Right lobe of liver (tissue), 4 donors: Measurements from ENCODE around the gene CHMP5.

ENCODE experiments used
- POLR2A ChIP-seq: fragments of 450-650 bp; IDR thresholded peaks from one replicate; pipeline ENCODE4 v1.6.1; 2017; ENCODE audit warnings: antibody characterized with exemption, mild to moderate bottlenecking
- TF ChIP-seq, protein P1 (sequence below), 4 donors: fragments of 200-600 bp in 3 of 4; fragments of 450-650 bp in 1 of 4; IDR thresholded peaks; one replicate each; pipeline versions ENCODE4 v1.5.1 to v1.8.0; 2016 to 2022; ENCODE audit warnings: antibody characterized with exemption in 4 of 4, mild to moderate bottlenecking in 2 of 4
- donor health status: DM: no; HTN: no; CAD: no.
- donor health status: DM: no; HTN: no; CAD: no.
- donor health status: DM: no; HTN: yes; CAD: no.

DNA sequence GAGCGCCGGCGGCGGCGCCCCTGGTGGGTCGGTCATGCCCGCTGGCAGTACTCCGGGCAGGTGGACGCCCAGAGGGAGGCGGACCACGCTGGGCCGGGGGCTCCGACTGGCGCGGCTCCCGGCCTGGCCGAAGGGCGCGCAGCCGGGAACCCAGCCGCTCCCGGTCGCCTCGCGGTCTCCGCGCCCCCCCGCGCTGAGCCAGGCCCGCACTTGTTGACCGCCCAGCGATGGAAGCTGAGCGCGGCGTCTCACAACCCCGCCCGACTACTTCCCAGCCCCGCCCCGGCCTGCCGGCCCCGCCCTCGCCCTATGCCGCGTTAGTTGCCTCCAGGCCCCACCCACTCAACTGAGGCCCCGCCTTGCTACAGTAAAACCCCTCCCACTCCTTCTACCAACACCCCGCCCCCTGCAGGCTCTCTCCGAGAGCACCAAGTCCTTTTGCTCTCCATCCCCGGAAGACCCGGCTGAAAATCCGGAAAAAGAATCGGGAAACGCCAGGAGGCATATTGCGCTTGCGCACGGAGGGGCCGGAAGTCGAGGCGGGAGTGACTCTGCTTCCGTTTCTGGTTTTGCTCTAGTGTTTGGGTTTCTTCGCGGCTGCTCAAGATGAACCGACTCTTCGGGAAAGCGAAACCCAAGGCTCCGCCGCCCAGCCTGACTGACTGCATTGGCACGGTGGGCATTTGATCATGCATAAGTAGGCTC lies at the start of gene CHMP5, which contains the start of gene BAG1:
- TF ChIP-seq, protein P1, sequence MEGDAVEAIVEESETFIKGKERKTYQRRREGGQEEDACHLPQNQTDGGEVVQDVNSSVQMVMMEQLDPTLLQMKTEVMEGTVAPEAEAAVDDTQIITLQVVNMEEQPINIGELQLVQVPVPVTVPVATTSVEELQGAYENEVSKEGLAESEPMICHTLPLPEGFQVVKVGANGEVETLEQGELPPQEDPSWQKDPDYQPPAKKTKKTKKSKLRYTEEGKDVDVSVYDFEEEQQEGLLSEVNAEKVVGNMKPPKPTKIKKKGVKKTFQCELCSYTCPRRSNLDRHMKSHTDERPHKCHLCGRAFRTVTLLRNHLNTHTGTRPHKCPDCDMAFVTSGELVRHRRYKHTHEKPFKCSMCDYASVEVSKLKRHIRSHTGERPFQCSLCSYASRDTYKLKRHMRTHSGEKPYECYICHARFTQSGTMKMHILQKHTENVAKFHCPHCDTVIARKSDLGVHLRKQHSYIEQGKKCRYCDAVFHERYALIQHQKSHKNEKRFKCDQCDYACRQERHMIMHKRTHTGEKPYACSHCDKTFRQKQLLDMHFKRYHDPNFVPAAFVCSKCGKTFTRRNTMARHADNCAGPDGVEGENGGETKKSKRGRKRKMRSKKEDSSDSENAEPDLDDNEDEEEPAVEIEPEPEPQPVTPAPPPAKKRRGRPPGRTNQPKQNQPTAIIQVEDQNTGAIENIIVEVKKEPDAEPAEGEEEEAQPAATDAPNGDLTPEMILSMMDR (IDR thresholded peaks at IDR 0.05), result peak; percentile 22 to 46 (median 28)
- TF ChIP-seq POLR2A, result peak; percentile 89
